K562 (cell line): ENCODE results near the gene PTRH1. TPM values are rescaled to one million over a fixed set of nuclear protein-coding genes. Genes with fewer than 3 reads are reported as not detected.

ENCODE experiments used
- C11orf30 ChIP-seq: fragments of 450-650 bp; IDR thresholded peaks from 2 replicates; pipeline ENCODE4 v1.6.1; 2016; ENCODE audit warnings: low read depth, mild to moderate bottlenecking
- CBFB ChIP-seq: sonication (generic); formaldehyde crosslinking; IDR thresholded peaks from 2 replicates; pipeline ENCODE4 v1.4.0; 2020; ENCODE audit warnings: mild to moderate bottlenecking, missing genetic modification reagents
- HIVEP1 ChIP-seq: fragments of 250-450 bp; sonication (Bioruptor Pico); IDR thresholded peaks from 2 replicates; pipeline ENCODE4 v1.4.0; 2020; ENCODE audit warnings: mild to moderate bottlenecking
- SREBF1 ChIP-seq: fragments of 150-350 bp; IDR thresholded peaks from 2 replicates; pipeline ENCODE4 v1.6.1; 2014; ENCODE audit warnings: antibody characterized with exemption, low read depth, low read length, borderline replicate concordance
- ZNF23 ChIP-seq: fragments of 250-450 bp; sonication (Bioruptor Pico); IDR thresholded peaks from 2 replicates; pipeline ENCODE4 v1.4.0; 2020; ENCODE audit warnings: mild to moderate bottlenecking
- polyA plus RNA-seq, 8 experiments: library from polyadenylated mRNA; depleted of rRNA in 4 of 8; stranded (reverse) in 5 of 8; unstranded in 3 of 8; fragments of >200 nt; fragmentation: Nextera tagmentation in 2 of 8; fragmentation: Illumina TruSeq in 1 of 8; extraction: Ambion mirVana in 2 of 8; extraction: Trizol in 1 of 8; gene quantifications; 2 replicates each; pipeline versions ENCODE4 v1.2.1 to v1.2.3, GENCODE V29; 2011 to 2014; ENCODE audit warnings: inconsistent platforms in 1 of 8, missing spikeins in 1 of 8
- total RNA-seq, 7 experiments: library from RNA; depleted of rRNA in 6 of 7; stranded (reverse); fragments of >200 nt in 6 of 7; fragmentation: Illumina TruSeq in 2 of 7; extraction: Trizol in 2 of 7; gene quantifications; 2 replicates each; pipeline versions ENCODE4 v1.2.1 to v1.2.3, GENCODE V29; 2011 to 2021; ENCODE audit warnings: low replicate concordance in 1 of 7
- TF ChIP-seq, protein P1 (sequence below): fragments of 450-650 bp; IDR thresholded peaks from 2 replicates; pipeline ENCODE4 v1.6.1; 2016; ENCODE audit warnings: low read depth
- TF ChIP-seq, protein P2 (sequence below): fragments of 250-450 bp; sonication (Bioruptor Pico); IDR thresholded peaks from 2 replicates; pipeline ENCODE4 v1.5.0; 2021; ENCODE audit warnings: mild to moderate bottlenecking, moderate library complexity
- TF ChIP-seq, protein P3 (sequence below): fragments of 250-450 bp; sonication (Bioruptor Pico); IDR thresholded peaks from 2 replicates; pipeline ENCODE4 v1.4.0; 2020

PTRH1 gene
- total and polyA plus RNA-seq, 9 of the 15 experiments (the other 6 are each of a cell fraction or from before 2014, with no cell fraction given) = 0.63 to 43.1 (median 5.7) TPM

DNA sequence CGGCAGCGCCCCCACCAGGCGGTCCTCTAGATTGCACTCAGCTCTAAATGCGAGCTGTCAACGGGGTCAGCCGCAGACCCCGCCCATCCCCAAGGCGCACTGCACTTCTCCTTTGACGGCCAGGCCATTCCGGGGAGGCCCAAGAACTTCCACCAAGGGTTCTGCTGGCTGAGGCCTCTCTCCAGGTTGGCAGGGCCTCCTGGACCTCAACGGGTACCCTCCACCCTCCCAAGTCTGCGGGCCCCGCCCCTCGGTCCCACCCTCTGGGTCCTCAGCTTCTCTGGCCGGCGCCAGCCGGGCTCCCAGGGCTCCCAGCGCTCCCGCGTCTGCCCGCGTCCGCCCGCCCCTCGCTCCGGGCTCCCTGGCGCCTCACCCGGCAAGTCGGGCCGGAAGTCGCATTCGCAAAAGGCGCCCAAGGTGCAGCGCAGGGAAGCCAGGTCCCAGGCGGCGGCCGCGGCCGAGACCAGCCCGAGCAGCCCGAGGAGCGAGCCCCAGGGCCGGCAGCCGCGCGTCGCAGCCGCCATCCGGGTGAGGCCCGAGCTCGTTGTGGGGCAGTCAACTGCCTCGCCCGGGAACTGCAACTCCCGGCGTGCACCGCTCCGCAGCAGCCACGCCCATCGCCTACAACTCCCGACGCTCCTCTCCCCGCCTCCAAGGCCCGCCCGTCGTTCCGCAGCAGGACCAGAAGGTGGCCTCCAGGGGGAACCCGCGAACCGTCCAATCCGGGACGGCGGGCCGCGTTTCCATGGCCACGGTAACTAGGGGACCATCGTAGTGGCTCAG is 19.5 kb upstream of the PTRH1 start, which contains the start of gene TOR2A (continued):
- TF ChIP-seq, protein P1, sequence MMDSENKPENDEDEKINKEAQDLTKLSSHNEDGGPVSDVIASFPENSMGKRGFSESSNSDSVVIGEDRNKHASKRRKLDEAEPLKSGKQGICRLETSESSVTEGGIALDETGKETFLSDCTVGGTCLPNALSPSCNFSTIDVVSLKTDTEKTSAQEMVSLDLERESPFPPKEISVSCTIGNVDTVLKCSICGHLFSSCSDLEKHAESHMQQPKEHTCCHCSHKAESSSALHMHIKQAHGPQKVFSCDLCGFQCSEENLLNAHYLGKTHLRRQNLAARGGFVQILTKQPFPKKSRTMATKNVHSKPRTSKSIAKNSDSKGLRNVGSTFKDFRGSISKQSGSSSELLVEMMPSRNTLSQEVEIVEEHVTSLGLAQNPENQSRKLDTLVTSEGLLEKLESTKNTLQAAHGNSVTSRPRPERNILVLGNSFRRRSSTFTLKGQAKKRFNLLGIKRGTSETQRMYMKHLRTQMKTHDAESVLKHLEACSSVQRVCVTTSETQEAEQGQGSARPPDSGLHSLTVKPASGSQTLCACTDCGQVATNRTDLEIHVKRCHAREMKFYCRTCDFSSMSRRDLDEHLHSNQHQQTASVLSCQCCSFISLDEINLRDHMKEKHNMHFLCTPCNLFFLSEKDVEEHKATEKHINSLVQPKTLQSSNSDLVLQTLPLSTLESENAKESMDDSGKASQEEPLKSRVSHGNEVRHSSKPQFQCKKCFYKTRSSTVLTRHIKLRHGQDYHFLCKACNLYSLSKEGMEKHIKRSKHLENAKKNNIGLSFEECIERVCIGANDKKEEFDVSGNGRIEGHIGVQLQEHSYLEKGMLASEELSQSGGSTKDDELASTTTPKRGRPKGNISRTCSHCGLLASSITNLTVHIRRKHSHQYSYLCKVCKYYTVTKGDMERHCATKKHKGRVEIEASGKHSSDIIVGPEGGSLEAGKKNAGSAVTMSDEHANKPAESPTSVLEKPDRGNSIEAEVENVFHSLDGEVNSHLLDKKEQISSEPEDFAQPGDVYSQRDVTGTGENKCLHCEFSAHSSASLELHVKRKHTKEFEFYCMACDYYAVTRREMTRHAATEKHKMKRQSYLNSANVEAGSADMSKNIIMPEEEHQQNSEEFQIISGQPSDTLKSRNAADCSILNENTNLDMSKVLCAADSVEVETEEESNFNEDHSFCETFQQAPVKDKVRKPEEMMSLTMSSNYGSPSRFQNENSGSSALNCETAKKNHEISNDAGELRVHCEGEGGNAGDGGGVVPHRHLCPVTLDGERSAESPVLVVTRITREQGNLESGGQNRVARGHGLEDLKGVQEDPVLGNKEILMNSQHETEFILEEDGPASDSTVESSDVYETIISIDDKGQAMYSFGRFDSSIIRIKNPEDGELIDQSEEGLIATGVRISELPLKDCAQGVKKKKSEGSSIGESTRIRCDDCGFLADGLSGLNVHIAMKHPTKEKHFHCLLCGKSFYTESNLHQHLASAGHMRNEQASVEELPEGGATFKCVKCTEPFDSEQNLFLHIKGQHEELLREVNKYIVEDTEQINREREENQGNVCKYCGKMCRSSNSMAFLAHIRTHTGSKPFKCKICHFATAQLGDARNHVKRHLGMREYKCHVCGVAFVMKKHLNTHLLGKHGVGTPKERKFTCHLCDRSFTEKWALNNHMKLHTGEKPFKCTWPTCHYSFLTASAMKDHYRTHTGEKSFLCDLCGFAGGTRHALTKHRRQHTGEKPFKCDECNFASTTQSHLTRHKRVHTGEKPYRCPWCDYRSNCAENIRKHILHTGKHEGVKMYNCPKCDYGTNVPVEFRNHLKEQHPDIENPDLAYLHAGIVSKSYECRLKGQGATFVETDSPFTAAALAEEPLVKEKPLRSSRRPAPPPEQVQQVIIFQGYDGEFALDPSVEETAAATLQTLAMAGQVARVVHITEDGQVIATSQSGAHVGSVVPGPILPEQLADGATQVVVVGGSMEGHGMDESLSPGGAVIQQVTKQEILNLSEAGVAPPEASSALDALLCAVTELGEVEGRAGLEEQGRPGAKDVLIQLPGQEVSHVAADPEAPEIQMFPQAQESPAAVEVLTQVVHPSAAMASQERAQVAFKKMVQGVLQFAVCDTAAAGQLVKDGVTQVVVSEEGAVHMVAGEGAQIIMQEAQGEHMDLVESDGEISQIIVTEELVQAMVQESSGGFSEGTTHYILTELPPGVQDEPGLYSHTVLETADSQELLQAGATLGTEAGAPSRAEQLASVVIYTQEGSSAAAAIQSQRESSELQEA = no peak
- peak; percentile 14; the same call in 1 of the 2 replicates for TF ChIP-seq C11orf30
- TF ChIP-seq ZNF23 = no peak
- TF ChIP-seq, protein P2, sequence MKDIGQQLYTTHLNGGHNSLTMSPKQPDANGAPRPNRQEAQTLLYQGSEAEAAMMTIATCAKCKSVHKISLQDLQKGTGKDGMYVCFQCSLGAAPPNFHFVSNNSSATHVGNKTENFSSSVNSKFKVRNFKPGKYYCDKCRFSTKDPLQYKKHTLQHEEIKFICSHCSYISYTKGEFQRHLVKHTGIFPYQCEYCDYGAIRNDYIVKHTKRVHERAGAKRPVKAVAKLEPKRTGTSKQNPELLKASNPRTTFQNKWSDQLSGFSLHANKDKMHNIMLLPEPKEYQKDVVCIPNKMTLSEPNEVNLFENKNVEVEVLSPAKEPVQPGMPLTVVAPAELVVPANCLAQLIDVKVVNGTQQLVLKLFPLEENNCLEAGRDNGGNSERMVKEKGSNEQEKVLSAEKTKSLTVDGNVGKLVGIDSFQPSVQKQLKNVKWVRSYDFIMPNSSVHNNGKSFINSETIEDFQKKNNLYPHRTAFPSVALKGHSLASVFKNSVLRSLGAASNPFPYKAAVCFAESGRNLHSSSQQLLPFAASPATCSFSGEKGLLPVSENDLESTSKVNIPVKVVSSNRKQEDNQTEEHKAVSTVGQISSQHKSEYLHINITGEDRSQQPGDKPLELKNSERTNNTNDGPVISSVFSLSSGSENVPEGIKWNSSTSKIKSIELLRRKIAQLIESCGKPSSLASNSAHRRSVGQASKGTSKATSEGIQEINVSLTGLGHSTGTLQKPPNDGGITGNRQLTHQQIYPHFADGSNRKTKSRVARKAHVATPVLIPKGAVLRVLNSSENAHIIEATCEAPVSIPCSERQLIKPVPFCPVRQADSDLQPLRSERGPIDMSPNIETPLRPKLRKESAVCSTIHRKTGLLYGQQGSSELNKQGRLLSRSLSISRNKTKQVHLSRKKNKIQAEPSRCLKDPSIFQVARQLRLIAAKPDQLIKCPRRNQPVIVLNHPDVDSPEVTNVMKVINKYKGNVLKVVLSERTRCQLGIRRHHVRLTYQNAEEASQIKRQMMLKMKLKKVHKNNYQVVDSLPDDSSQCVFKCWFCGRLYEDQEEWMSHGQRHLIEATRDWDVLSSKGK (CRISPR knock-in tag) = no peak
- TF ChIP-seq, protein P3, sequence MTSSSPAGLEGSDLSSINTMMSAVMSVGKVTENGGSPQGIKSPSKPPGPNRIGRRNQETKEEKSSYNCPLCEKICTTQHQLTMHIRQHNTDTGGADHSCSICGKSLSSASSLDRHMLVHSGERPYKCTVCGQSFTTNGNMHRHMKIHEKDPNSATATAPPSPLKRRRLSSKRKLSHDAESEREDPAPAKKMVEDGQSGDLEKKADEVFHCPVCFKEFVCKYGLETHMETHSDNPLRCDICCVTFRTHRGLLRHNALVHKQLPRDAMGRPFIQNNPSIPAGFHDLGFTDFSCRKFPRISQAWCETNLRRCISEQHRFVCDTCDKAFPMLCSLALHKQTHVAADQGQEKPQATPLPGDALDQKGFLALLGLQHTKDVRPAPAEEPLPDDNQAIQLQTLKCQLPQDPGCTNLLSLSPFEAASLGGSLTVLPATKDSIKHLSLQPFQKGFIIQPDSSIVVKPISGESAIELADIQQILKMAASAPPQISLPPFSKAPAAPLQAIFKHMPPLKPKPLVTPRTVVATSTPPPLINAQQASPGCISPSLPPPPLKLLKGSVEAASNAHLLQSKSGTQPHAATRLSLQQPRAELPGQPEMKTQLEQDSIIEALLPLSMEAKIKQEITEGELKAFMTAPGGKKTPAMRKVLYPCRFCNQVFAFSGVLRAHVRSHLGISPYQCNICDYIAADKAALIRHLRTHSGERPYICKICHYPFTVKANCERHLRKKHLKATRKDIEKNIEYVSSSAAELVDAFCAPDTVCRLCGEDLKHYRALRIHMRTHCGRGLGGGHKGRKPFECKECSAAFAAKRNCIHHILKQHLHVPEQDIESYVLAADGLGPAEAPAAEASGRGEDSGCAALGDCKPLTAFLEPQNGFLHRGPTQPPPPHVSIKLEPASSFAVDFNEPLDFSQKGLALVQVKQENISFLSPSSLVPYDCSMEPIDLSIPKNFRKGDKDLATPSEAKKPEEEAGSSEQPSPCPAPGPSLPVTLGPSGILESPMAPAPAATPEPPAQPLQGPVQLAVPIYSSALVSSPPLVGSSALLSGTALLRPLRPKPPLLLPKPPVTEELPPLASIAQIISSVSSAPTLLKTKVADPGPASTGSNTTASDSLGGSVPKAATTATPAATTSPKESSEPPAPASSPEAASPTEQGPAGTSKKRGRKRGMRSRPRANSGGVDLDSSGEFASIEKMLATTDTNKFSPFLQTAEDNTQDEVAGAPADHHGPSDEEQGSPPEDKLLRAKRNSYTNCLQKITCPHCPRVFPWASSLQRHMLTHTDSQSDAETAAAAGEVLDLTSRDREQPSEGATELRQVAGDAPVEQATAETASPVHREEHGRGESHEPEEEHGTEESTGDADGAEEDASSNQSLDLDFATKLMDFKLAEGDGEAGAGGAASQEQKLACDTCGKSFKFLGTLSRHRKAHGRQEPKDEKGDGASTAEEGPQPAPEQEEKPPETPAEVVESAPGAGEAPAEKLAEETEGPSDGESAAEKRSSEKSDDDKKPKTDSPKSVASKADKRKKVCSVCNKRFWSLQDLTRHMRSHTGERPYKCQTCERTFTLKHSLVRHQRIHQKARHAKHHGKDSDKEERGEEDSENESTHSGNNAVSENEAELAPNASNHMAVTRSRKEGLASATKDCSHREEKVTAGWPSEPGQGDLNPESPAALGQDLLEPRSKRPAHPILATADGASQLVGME = peak; percentile 71; the same call in 1 of the 2 replicates
- TF ChIP-seq CBFB (CRISPR knock-in tag) = no peak
- TF ChIP-seq SREBF1 = no peak
- TF ChIP-seq HIVEP1 (CRISPR knock-in tag) = no peak
